Activated gamma-delta T cell treated with Interleukin-2 at 50 U/mL for 16 hours (primary cell): ENCODE measurements around the gene PRPF40B.

Source experiments
- DNase-seq: peaks from one replicate; pipeline ENCODE4 v3.0.0-alpha.2; 2020

The PRPF40B gene

GRCh38 chr12:49636979-49637755 is 13.8 kb downstream of the PRPF40B start:
- peak; percentile 48 for DNase-seq

GRCh38 chr12:49641748-49642369 is 18.5 kb downstream of the PRPF40B start:
- no peak for DNase-seq

GRCh38 chr12:49642370-49642802 is 19.0 kb downstream of the PRPF40B start:
- DNase-seq: no peak

GRCh38 chr12:49643135-49643534 is 19.8 kb downstream of the PRPF40B start:
- DNase-seq: no peak

GRCh38 chr12:49643961-49644619 is 20.7 kb downstream of the PRPF40B start:
- DNase-seq: no peak

GRCh38 chr12:49644620-49644994 is 21.2 kb downstream of the PRPF40B start:
- peak; percentile 85 for DNase-seq

- no peak for DNase-seq
Observed at GRCh38 chr12:49645146-49646039, 22.0 kb downstream of the PRPF40B start.

GRCh38 chr12:49646331-49646830 is 23.0 kb downstream of the PRPF40B start:
- DNase-seq: no peak

GRCh38 chr12:49646871-49647654 is 23.7 kb downstream of the PRPF40B start:
- DNase-seq: no peak

- DNase-seq: no peak
Observed at GRCh38 chr12:49647827-49648711, 24.7 kb downstream of the PRPF40B start.

GRCh38 chr12:49648712-49649003 is 25.3 kb downstream of the PRPF40B start:
- DNase-seq: no peak

- DNase-seq: no peak
Observed at GRCh38 chr12:49649445-49649844, 26.1 kb downstream of the PRPF40B start.

- no peak for DNase-seq
Observed at GRCh38 chr12:49649892-49650291, 26.5 kb downstream of the PRPF40B start.

- no peak for DNase-seq
Observed at GRCh38 chr12:49651855-49652254, 28.5 kb downstream of the PRPF40B start.

- no peak for DNase-seq
Observed at GRCh38 chr12:49652921-49653520, 29.7 kb downstream of the PRPF40B start.

GRCh38 chr12:49654715-49655114 is 31.4 kb downstream of the PRPF40B start:
- DNase-seq: no peak

- no peak for DNase-seq
Observed at GRCh38 chr12:49655595-49656236, 32.4 kb downstream of the PRPF40B start.

- no peak for DNase-seq
Observed at GRCh38 chr12:49658276-49658675, 34.9 kb downstream of the PRPF40B start.

GRCh38 chr12:49659753-49660152 is 36.4 kb downstream of the PRPF40B start:
- no peak for DNase-seq

- DNase-seq: no peak
Observed at GRCh38 chr12:49661191-49661590, 37.8 kb downstream of the PRPF40B start.
